ENCODE measurements around the gene PAK6.

PAK6 gene

GRCh38 chr15:40238532-40239403 lies at the start of gene PAK6:
Gene PAK6 (plus strand): TSS chr15:40239063. CDS start chr15:40264786, 25,723 bp downstream.
- FAIRE-seq (peak; percentile 5), DNase-seq (ENCODE audit: extremely low spot score, insufficient read length, low read depth) (no peak)

DNA sequence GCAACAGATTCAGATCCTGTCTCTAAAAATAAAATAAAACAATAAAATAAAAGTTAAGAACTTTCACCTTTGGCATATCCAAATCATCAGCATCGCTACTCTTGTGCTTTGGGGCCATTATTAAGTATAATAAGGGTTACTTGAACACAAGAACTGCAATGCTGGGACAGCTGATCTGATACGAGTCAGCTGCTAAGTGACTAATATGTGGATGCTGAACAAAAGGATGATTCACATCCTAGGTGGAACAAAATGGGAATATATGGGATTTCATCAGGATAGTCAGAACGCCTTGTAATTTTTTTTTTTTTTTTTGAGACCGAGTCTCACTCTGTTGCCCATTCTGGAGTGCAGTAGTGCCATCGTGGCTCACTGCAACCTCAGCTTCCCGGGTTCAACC lies 48.3 kb upstream of the PAK6 start:
- FAIRE-seq (no peak), DNase-seq (ENCODE audit: extremely low spot score, insufficient read length, low read depth) (no peak)

- DNase-seq (ENCODE audit: extremely low spot score, insufficient read length, low read depth) (no peak), FAIRE-seq (no peak)
These were observed 45.9 kb upstream of the PAK6 start for GRCh38 chr15:40192942-40193341.

DNA sequence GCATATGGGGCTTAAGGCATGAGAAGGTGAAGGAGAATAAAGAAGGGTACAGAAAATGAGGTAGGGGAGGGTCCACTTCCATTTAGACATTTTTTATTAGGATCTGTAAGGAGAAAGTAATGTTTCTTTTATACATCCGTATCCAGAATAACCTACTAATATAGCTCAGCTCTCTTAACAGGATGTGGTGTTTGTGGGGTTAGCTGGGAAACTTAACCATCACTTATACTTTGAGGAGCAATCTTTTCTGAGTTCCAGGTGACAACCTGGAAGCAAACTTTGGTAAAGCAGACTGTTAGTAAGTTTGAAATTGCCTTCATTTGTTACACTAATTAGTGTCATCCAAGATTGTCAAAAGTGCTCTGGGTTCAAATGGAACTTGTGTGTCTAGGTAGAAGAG lies 41.4 kb upstream of the PAK6 start:
- DNase-seq (ENCODE audit: extremely low spot score, insufficient read length, low read depth) (no peak), FAIRE-seq (no peak)

GRCh38 chr15:40198355-40199085 lies 40.3 kb upstream of the PAK6 start:
- peak; percentile 29 for FAIRE-seq

DNA sequence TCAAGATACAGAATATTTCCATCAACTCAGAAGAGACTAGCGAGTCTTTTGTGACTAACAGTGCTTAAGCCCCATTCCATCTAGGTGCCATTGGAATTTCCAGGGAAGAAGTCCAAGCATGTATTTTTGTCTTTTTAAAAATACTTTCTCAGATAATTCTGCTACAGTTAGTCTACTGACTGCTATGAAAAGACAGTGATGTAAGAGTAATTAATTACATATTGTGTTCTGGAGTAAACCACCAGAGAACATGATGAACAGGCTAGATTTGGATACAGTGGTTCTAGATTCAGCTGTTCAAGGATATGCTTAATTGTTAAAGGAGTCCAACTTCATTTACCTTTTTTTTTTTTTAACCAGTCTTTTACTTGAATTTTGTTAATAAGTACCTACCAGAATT lies 34.8 kb upstream of the PAK6 start:
- no peak for FAIRE-seq
- DNase-seq (ENCODE audit: extremely low spot score, insufficient read length, low read depth) = no peak

More at GRCh38 chr15:40198355-40199085, 40.3 kb upstream of the PAK6 start:
- no peak for DNase-seq (ENCODE audit: extremely low spot score, insufficient read length, low read depth)

DNA sequence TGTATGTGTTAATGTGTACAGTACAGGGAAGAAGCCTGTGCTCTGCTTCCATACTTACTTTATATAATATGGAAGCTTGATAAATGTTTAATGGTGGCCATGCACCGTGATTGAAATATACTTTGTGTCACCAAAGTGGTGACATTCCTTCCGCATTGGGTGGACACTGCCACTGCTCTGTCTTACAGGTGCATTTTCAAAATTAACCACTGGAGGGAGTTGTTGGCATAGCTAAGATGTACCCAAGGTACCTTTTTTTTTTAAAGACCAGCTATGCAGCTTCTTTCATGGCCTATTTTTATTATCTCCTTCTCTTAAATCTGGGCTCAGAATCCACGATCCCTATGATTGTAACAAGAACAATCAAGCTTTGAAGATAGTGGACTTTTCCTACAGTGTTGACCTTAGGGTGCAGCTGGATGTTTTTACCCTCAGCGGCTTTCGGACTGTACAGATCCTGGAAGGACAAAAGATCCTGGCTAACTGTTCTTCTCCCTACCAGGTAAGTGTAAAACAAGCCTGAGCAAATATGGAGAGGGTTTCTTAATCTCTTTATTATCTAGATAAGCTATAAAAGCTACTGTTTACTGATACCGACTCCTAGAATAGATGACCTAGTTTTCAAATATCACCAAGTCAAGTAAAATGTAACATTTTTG lies 21.6 kb upstream of the PAK6 start:
- DNase-seq (ENCODE audit: extremely low spot score, insufficient read length, low read depth) = no peak
- peak; percentile 79 for FAIRE-seq

DNA sequence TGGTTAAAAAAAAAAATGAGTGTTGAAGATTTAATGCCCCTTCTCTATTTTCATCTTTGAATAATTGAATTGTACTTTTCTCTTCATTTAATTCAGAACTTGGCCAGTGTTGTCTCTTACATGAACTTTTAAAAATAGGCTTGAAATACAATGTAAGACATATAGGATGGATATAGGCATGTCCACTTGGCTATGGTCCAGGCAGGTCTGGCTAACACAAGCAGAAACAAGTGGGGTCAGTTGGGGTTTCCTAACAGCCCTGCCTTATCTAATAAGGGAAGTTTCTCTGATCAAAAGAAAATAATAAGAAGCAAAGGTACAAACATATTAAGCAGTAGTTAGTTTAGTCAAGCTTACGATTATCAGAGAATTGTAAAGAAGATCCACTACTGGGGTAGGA lies 19.1 kb upstream of the PAK6 start:
- no peak for FAIRE-seq
- DNase-seq (ENCODE audit: extremely low spot score, insufficient read length, low read depth) = no peak

DNA sequence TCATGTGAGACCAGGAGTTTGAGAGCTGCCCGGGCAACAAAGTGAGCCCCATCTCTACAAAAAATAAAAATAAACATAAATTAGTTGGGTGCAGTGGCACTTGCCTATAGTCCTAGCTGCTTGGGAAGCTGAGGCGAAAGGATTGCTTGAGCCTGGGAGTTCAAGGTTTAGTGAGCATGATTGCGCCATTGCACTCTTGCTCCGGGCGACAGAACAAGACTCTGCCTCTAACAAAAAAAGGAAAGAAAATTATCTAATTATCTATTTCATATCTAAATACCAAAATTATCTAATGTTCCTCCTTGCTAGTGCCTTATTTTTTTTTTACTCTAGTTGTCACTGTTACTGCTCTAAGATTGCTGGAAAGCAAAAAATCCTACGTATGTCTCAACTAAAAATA lies 16.7 kb upstream of the PAK6 start:
- DNase-seq (ENCODE audit: extremely low spot score, insufficient read length, low read depth) (no peak), FAIRE-seq (no peak)

DNA sequence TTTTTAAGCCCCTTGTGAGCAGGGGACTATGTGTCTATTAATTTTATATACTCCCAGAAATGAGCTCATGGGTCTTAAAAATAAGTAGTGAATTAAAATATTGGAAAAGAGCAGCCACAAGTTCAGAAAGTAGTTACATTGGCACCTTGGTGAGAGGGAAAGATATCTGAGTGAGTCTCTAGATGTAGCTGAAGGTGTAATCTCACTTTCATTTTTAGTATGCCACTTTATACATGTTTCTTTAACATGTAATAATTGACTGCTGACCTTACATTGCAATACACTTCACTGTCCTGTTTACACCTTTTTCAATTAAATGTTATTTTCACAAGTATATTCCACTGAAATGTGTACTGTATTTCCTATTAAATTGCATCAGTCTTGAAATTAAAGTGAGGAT lies 12.1 kb upstream of the PAK6 start:
- peak; percentile 55 for FAIRE-seq
- DNase-seq (ENCODE audit: extremely low spot score, insufficient read length, low read depth) = no peak

DNA sequence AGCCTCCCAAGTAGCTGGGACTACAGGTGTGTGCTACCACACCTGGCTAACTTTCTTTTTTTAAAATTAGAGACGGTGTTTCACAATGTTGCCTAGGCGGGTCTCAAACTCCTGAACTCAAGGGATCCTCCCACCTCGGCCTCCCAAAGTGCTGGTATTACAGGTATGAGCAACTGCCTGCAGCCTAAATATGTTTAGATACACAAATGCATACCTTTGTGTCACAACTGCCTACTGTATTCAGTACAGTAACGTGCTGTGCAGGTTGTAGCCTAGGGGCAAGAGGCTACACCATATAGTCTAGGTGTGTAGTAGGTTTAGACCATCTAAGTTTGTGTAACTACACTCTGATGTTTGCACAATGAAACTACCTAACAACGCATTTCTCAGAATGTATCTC lies 9.5 kb upstream of the PAK6 start:
- DNase-seq (ENCODE audit: extremely low spot score, insufficient read length, low read depth) = no peak

DNA sequence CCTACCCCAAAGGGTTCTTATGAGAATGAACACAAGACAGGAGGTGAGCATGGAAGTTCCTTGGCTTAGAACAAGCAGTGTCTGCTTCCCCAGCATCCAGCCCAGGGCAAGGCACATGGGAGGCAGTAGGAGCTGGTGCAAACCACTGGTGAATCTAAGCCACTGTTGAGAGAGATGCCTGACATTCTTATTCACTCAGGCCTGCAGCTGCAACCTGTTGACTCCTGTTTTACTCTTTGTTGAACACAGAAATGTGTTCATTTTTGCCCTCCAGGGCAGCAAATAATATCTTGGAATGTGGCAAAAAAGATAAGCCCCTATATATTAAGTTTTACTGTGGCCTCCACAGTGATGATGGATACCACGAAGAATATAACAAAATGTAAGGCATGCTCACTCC lies 8.9 kb upstream of the PAK6 start:
- no peak for FAIRE-seq
- DNase-seq (ENCODE audit: extremely low spot score, insufficient read length, low read depth) = no peak

More for the DNA sequence above, 9.5 kb upstream of the PAK6 start:
- FAIRE-seq = no peak

DNA sequence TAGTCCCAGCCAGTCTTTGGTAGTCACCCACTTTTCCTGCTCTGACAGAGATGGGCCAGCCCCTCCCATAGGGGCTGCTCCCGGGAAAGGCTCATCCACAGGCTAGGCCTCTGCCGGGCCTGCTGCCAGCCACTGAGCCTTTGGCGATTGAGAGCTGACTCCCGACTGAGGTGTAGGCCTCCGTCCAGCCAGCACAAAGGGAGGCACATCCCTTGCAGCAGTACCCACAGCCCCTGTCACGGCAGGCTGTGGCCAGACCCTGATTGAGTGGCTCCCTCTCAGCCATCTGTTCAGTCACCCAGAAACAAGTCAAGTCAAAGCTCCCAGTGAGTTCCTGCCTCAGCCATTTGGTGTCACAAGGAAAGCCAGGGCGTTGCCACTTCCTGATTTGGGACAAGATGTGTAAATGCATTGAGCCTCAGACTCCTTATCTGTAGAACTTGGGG lies 6.2 kb upstream of the PAK6 start:
- no peak for DNase-seq (ENCODE audit: extremely low spot score, insufficient read length, low read depth)
- FAIRE-seq = no peak

GRCh38 chr15:40233727-40234577 lies 4.9 kb upstream of the PAK6 start:
- DNase-seq (ENCODE audit: extremely low spot score, insufficient read length, low read depth) (no peak), FAIRE-seq (no peak)

DNA sequence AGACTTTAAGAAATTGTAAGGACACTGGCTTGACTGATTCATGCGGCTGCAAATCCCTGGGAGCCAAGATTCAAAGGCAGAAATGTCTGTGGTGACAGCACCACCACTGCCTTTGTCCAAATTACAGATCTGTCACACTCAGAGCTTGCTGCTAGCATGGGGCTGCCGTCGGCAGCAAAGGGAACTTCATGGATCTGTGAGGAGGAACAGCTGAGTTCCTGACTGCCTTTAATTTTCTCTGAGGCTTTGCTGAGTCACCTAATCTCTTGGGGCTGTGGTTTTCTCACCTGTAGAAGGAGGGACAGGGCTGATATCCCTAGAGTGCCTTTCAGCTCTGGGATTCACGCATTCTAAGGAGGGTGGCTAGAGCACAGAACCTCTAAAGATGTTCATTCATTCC lies 4.1 kb upstream of the PAK6 start:
- FAIRE-seq (no peak), DNase-seq (ENCODE audit: extremely low spot score, insufficient read length, low read depth) (no peak)

GRCh38 chr15:40235201-40235885 lies 3.5 kb upstream of the PAK6 start:
- DNase-seq (ENCODE audit: extremely low spot score, insufficient read length, low read depth) (no peak), FAIRE-seq (no peak)

GRCh38 chr15:40239404-40239692 lies 485 bp downstream of the PAK6 start:
- FAIRE-seq (no peak), DNase-seq (ENCODE audit: extremely low spot score, insufficient read length, low read depth) (no peak)

- DNase-seq (ENCODE audit: extremely low spot score, insufficient read length, low read depth) = no peak
- no peak for FAIRE-seq
These were observed 1.1 kb downstream of the PAK6 start for GRCh38 chr15:40239693-40240618.

Measured in GM18507 (cell line).